Body of pancreas (tissue), 4 donors: ENCODE measurements around the gene IQGAP2.

ENCODE experiments used
- POLR2A ChIP-seq, 3 donors: fragments of 450-650 bp; IDR thresholded peaks; one replicate each; pipeline ENCODE4 v1.6.1; 2016; ENCODE audit warnings: antibody characterized with exemption in 3 of 3, mild to moderate bottlenecking in 2 of 3
- TF ChIP-seq, protein P1 (sequence below), 7 experiments: fragments of 450-650 bp in 4 of 7; fragments of 200-600 bp in 3 of 7; sonication (generic) in 3 of 7; IDR thresholded peaks; one replicate each; pipeline ENCODE4 v1.5.1; 2016 to 2019; ENCODE audit warnings: antibody characterized with exemption in 7 of 7

- TF ChIP-seq, protein P1, sequence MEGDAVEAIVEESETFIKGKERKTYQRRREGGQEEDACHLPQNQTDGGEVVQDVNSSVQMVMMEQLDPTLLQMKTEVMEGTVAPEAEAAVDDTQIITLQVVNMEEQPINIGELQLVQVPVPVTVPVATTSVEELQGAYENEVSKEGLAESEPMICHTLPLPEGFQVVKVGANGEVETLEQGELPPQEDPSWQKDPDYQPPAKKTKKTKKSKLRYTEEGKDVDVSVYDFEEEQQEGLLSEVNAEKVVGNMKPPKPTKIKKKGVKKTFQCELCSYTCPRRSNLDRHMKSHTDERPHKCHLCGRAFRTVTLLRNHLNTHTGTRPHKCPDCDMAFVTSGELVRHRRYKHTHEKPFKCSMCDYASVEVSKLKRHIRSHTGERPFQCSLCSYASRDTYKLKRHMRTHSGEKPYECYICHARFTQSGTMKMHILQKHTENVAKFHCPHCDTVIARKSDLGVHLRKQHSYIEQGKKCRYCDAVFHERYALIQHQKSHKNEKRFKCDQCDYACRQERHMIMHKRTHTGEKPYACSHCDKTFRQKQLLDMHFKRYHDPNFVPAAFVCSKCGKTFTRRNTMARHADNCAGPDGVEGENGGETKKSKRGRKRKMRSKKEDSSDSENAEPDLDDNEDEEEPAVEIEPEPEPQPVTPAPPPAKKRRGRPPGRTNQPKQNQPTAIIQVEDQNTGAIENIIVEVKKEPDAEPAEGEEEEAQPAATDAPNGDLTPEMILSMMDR (IDR thresholded peaks at IDR 0.05) = no peak
- TF ChIP-seq POLR2A (IDR thresholded peaks at IDR 0.05) = no peak
These were observed 289.6 kb downstream of the IQGAP2 start for GRCh38 chr5:76692651-76693050.
